GM18867 (cell line): Measurements from ENCODE around the gene AVP.
"Not testable (repeated sequence)": the region's sequence is repeated elsewhere in the genome, so short reads cannot be mapped to it uniquely, and the experiment has no call there.

Experiments used
- ATAC-seq: cut with Tn5 transposase; IDR thresholded peaks from one replicate; pipeline ENCODE4 v1.9.1; 2021; ENCODE audit warnings: mild to moderate bottlenecking, moderate library complexity; ENCODE audit not compliant: unreplicated experiment

AVP gene

DNA sequence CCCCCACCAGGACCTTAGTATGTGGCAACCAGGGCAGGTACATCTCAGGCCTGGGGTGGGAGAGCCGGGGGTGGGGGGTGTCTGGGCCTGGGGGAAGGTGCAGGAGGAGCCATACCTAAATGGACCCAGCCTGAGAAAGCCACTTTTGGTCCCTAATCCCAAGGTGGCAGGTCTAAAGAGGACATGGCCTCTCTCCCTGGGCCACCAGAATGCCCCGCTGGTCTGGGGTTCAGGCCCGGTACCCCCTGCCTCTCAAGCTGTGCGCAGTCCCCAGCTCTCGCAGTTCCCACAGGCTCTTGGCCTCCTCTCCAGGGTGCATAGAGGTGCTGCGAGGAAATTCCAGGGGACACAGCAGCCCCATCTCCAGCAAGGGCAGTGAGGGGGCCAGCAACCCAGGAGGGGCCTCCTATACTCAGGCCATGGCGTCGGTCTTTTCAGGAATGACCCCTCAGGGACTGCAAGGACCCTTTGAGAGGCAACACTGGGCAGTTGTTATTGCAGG, 1.1 kb upstream of the AVP start:
- ATAC-seq: no peak

DNA sequence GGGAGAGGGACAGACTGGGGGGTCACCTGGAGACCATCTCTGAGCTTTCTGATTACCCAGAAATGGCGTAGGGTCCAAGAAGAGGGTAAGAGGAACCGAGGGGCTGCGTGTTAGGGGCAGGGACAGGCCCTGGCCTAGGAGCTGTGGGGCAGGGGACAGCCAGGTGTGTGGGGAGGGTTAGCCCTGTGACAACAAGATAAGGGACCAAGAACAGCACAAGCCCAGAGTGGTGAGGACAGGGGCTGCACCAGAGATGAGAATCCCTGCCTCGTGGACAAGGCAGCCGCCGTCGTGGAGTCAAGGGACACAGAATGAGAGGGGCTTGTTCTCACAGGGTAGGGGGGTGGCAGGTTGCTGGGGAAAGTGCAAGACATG, 449 bp upstream of the AVP start:
- no peak for ATAC-seq

DNA sequence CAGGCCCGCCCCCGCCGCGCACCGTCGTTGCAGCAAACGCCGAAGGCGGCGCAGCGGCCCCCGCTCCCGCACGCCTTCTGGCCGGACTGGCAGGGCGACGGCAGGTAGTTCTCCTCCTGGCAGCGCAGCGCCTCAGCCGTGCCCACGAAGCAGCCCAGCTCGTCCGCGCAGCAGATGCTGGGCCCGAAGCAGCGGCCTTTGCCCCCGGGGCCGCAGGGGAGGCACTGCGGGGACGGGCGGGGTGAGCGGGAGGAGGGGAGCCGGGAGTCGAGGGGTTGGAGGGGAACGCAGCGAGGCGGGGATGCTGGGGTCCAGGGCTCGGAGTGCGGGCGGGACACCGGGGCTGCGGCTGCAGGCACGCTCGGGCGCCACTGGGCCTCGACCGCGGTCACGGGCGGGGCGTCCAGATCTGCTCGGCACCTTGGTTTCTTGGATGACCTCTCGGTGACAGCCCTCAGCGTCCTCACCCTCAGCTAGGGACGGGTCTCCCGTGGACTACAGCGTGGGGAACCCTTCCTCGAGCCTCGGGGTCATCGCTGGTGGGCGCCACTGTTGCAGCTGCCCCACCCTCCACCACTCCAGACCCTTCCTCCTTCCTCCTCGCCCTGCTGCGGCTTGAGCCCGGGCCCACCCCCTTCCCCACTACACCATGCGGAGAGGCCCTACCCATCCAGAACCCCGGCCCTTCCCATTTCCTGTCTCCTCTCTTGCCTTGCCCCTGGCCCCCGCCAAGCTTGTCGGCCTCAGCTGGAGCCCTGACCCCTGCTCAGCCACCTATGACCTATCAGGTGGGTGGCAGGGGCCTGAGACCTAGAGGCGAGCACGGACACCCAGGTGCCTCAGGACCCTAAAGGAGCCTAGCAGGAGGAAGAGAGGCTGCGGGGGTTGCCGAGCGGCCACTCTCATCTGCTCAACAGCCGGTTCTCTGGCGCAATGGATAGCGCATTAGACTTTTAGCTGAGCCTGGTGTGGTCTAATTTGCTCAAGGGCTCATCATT, 1.3 kb downstream of the AVP start:
- ATAC-seq: no peak

DNA sequence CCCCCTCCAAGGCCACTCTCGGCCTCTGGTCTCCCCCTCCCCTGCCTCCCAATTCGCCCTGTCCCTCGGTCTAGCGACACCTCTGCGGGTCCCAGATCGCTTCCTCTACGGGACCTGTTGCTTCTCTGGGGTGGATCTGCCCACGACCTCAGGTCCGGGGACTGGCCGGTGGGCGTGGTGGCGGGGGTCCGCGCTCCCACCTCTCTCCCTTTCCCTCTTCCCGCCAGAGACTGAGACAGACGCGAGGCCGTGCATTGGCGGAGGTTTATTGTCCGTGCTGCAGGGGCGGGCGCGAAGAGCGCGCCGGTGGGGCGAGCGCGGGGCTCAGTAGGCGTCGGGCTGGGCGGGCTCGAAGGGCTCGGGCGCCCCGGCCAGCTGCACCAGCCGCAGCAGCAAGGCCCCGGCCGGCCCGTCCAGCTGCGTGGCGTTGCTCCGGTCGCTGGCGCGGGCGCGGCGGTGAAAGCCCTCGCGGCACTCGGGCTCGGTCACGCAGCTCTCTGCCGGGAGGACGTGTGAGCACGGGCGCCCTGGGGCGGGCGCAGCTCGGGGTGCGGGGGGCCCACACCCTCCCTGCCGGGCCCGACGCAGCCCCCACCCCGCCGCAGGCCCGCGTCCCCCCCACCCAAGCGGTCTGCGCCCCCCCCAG, 2.1 kb downstream of the AVP start:
- no peak for ATAC-seq

DNA sequence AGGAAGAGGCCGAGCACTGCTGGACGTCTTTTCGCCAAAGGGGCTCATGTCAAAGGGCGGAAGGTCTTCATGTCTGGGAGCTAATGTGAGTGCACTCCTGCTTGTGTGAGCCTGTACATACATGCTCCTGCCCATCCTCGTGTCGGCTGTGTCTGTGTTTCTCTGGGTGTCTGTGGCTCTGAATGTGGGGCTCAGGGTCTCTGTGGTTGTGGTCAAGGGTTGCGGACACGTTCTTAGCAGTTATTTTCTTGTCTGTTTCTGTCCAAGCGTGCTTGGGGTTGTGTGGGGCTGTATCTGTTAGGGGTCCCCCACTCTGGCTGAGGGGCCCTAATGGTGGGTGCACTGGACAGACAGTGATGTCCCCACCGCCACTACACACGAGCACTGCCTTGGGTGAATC, 2.9 kb downstream of the AVP start:
- ATAC-seq: no peak

DNA sequence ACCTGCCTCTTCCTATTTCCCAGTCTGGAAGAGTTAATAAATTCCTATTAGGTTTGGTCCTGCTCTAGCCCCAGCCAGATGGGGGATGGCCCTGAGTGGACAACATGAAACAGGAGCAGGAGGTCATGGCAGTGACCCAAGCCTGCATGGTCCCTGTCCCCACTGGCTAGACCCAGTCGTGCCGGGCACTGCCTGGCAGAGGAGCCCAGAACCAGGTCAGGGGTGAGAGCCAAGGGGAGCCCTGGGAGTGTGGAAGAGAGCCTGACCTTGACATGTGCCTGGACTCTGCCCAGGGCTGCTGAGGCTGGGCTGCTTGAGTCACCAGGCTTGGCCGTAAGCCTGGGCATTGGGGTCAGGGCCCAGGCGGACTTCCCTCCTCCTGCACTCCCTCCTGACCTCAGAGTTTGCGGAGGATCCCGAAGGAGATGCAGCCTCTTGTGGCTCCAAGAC, 3.6 kb downstream of the AVP start:
- ATAC-seq: no peak

DNA sequence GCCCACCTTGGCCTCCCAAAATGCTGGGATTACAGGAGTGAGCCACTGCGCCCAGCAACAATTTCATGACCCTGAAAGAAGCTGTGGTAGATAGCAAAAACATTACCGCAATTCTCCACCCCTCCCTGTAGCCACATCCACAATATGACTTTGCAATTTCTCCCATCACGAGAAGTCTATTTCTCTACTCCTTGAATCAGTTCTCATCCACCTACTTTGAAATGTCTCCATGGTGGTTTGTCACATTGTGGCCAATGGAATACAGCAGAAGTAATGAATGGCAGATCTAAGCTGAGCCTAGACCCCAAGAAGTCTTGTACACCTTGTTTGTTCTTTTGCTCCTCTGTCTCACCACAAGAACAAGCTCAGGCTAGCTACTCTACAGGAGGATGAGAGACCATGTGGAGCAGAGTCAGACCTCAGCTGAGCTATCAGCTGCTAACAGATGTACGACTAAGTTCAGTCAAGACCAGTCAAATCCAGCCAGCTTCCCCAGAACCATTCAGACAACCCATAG, 6.8 kb downstream of the AVP start:
- ATAC-seq: no peak

DNA sequence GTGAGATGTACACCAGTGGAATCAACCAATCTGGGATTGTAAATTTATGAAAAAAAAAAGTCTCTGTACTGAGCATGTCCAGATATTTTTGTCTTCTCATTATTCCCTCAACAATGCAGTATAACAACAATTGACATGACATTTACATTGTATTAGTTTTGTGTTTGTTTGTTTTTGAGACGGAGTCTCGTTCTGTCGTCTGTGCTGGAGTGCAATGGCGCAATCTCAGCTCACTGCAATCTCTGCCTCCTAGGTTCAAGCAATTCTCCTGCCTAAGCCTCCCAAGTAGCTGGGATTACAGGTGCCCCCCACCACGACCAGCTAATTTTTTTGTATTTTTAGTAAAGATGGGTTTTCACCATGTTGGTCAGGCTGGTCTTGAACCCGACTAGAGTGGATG, 9.2 kb downstream of the AVP start:
- ATAC-seq: not testable (repeated sequence)

DNA sequence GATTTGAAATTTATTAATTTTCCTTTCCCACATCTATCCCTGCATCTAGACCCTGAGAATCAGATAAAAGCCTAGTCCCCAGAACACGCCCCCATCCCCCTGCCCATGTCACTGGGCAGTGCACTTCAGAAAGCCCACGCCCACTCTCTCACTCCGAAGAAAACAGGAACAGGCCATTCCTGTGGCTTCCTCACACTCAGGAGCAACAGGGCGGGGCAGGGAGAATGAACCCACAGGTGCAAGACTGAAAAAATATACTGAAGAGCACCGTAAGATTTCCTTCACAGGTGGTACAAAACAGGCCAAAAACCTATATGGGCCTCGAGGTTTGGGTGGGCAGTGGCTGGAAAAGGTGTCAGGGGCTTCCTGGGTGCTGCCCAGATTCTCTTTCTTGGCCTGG, 9.7 kb downstream of the AVP start:
- ATAC-seq: no peak

DNA sequence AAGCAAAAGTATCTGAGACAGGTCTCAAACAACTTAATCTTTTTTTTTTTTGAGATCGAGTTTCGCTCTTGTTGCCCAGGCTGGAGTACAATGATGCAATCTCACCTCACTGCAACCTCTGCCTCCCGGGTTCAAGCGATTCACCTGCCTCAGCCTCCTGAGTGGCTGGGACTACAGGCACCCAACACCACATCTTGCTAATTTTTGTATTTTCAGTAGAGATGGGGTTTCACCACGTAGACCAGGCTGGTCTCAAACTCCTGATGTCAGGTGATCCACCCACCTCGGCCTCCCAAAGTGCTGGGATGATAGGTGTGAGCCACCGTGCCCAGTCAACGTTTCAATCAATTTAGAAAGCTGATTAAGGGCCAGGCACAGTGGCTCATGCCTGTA, 11.3 kb downstream of the AVP start:
- not testable (repeated sequence) for ATAC-seq

DNA sequence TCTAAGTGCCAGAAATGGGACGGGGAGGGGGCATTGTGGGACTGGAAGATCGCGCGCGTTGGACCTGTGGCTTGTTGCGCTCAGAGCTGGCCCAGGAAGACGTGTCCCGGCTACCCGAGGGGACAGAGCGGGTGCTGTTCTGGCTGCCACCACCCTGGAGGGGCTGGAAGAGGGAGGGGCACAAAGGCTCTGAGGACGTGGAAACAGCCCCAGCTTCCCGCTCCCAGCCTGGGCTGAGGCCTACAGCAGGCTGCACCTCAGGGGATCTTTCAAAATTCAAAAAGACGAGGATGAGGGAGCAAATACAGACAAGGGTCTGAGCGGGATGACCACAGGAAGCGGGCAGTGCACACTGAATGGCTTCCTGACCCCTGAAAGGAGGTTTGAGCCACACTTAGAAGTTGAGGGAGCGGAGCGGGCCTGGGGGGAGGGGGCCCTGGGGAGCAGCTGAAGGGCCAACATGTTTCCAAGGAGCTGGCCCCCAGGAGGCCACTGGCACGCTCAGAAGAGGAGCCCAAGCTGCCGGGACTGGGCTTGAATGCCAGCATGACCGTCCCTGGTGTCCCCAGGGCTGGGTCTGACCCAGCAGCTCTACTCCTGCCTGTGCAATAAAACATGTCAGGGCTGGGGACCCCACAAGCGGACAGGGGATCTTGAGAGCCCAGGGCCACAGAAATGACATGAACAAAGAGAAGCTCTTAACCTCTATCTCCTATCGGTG, 11.8 kb downstream of the AVP start:
- no peak for ATAC-seq

DNA sequence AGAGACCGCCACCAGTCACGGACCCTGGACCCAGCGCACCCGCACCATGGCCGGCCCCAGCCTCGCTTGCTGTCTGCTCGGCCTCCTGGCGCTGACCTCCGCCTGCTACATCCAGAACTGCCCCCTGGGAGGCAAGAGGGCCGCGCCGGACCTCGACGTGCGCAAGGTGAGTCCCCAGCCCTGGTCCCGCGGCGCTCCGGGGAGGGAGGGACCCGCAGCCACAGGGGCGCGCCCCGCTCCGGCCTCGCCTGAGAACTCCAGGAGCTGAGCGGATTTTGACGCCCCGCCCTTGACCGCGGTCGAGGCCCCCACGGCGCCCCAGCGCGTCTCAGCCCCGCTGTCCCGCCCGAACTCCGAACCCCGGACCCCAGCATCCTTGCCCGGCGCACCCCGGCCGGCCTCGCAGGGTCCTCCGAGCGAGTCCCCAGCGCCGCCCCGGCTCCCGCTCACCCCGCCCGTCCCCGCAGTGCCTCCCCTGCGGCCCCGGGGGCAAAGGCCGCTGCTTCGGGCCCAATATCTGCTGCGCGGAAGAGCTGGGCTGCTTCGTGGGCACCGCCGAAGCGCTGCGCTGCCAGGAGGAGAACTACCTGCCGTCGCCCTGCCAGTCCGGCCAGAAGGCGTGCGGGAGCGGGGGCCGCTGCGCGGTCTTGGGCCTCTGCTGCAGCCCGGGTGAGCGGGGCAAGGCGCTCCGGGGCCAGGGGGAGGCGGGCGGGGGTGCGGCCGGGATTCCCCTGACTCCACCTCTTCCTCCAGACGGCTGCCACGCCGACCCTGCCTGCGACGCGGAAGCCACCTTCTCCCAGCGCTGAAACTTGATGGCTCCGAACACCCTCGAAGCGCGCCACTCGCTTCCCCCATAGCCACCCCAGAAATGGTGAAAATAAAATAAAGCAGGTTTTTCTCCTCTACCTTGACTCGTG, 12.7 kb downstream of the AVP start, which contains the start of gene OXT:
Gene OXT (plus strand): TSS at position 11 of the 920 bp plus-strand sequence. CDS start 36 bp downstream, at position 47.
- no peak for ATAC-seq

DNA sequence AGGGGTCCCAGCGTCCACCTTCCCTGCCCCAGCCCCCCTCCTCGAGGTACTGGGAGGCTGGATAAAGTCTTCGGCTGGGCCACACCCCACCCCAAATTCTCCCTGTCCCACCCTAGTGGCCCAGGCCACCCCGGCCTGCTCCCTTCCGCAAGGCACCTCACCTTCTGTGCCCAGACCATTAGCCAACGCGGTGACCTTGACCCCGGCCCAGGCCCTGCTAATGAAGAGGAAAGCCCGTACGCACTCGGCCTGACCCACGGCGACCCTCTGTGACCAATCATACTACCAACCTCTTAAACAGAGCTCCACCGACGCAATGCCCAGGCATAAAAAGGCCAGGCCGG, 13.3 kb downstream of the AVP start:
- ATAC-seq: no peak

DNA sequence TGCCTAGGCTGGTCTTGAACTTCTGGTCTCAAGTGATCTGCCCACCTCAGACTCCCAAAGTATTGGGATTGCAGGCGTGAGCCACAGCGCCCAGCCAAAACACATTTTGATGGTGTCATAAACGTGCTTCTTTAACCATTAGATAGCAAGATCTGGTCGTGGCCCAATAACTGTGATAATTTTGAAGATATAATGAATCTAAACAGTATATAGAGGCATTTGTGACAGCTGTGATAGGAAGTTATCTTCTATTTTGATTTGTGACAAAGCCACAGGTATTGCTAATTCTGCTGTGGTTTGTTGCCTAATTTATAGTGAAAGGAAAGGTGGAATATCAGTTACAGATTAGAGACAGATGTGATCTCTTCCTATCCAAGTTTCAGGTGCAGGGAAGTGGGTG, 13.8 kb downstream of the AVP start:
- ATAC-seq: no peak

DNA sequence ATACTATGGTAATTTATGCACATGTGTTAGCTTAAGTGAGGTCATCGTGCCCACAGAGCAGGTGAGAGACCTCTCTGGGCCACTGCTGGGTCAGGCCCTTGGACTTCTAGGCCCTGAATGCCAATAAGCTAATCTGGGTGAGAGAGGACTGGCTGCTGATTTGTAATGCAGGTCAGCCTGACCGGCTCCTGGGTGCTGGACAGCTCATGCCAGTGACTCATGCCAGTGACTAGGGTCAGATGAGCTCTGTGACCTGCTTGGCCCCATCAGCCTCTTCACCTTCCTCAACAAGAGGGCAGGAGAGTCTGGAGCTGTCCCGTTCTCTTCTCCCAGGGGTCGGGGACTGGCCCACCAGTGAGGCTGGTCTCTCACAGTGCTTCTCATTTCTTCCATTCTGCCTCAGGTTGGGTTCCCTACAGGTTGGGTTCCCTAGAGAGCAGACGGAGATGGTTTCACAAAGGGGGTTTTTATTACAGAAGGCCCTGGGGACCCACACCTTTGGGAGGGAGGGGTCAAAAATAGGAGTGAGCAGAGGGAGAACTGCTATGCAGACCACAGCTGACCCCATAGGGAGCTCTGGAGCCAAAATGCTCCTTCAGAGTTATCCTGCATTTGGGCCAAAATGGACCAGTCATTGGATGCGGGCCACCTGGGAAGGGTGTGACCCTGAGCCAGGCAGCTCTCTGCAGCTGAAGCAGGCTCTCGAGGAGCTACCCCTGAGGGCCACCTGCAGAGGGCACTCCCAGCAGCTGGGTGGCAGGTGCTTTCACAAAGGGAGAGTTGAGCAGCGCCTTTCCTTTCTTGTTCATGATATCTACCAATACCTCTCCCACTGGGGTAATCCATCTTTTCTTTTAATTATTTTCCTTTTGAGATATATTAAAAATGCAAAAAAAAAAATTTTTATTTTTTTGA, 15.3 kb downstream of the AVP start:
- no peak for ATAC-seq

DNA sequence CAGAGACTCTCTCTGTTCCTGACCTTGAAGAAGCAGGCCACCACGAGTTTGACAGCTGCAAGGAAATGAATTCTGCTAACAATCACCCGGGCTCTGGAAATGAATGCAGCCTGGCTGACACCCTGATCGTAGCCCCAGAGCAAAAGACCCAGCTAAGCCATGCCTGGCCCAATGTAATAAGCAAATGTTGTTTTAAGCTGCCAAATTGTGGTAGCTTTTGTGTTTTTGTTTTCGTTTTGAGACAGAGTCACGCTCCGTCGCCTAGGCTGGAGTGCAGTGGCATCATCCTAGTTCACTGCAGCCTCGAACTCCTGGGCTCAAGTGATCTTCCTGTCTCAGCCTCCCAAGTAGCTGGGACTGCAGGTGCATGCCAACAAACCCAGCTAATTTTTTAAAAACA, 16.4 kb downstream of the AVP start:
- peak; percentile 45 for ATAC-seq

DNA sequence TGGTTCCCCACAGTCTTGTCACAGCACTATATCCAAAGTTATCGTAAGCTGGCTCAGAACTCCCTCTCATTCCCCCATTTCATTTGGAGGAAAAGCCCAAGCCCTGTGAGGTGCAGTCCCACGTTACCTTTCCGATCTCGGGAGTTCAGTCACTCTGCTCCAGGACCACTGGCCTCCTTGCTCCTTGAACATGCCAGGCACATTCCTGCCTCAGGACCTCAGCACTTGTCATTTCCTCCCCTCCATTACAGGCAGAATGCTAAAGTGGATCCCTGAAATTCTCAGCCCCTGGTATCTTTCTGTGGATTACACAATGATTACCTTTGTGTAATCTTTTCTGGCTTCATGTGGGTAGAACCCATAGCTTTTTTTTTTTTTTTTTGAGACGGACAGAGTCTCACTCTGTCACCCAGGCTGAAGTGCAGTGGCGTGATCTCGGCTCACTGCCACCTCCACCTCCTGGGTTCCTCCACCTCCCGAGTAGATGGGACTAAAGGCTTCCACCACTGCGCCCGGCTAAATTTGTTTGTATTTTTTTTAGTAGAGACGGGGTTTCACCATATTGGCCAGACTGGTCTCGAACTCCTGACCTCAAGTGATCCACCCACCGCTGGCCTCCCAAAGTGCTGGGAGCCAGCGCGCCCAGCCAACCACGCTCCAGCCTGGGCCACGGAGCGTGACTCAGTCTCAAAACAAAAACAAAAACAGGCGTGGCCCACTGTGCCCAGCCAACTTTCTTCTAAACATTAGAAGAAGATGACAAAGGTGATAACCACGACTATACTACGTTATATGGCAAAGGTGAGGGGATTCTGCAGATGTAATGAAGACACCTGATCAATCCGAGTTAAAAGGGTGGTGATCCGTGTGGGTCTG, 17.1 kb downstream of the AVP start:
- peak; percentile 66 for ATAC-seq

DNA sequence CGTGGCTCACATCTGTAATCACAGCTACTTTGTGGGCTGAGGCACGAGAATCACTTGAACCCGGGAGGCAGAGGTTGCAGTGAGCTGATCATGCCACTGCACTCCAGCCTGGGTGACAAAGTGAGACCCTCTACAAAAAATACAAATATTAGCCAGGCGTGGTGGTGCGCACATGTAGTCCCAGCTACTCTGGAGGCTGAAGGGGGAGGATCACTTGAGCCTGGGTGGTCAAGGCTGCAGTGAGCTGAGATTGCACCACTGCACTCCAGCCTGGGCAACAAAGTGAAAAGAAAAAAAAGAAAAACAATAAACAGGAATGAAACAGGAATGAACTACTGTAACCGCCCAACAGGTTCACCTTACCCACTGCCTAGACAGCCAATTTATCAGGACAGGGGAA, 20.4 kb downstream of the AVP start:
- not testable (repeated sequence) for ATAC-seq
